ENCODE measurements around the gene REV1. TPM values are rescaled to one million over a fixed set of nuclear protein-coding genes. Genes with fewer than 3 reads are reported as not detected.

Gene REV1
- total RNA-seq, 2 experiments from 2014 or later = 37.7 to 41.8 TPM

DNA sequence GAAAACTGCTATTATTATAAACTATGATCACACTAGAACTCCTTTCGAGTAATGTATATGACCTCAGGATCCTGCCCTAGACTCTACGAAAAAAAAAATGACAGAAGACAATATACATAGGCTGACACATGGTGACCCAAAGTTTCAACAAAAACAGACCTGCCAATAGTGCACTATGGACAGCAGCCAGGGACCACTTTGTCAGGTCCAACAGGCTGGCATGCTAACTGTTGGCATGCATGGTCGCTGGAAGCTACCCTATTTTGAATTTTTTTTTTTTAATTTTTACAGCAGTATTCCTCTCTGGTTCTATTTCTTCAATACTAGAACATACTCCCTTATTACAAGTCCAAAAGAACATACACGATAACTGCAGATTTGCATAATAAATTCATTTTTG is 38.1 kb downstream of the REV1 start:
- H3K27me3 Mint-ChIP-seq = no peaks in the 10 kb centered on the region
- H3K27ac Mint-ChIP-seq = no peak overlapping the region
- CTCF ChIA-PET = interaction anchor here (1.2 kb wide), 1 partner anchor 10 kb away, joined by 3 read pairs; no protein-coding TSS in a partner anchor
- no peak overlapping the region for H3K4me3 Mint-ChIP-seq
- no peaks in the 10 kb centered on the region for H3K9me3 Mint-ChIP-seq (ENCODE audit: low read depth)
- peaks cover 47% of the 10 kb centered on the region for H3K36me3 Mint-ChIP-seq
- DNase-seq (no peak), ATAC-seq (no peak)
- peaks cover 10% of the 10 kb centered on the region for H3K4me1 Mint-ChIP-seq

DNA sequence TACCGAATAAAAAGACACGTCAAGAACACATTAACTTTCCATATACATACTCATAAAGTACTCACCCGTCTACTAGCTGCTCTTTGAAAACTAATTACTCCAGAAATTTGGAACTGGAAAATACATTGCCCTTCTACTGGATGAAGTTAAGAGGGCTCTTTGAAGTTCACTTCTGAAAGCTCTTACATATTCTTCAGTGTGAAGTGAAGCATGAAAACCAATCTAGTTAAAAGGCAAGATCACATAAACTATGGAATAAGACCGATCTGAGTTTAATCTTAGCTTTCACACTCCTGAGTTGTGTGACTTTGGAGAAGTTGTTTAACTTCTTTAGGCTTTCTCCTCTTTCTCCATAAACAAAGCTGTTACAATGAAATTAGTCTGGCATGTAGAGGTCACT is 38.5 kb downstream of the REV1 start:
- Mint-ChIP-seq H3K36me3 (peaks cover 48% of the 10 kb centered on the region), H3K27me3 (no peaks in the 10 kb centered on the region), H3K27ac (no peak overlapping the region), H3K4me1 (peaks cover 10% of the 10 kb centered on the region), H3K4me3 (no peak overlapping the region), H3K9me3 (ENCODE audit: low read depth) (no peaks in the 10 kb centered on the region)
- no peak for ATAC-seq
- no peak for DNase-seq
- CTCF ChIA-PET = interaction anchor here (0.8 to 1.2 kb wide), 2 partner anchors 9 to 12 kb away, joined by 3 read pairs; no protein-coding TSS in a partner anchor

DNA sequence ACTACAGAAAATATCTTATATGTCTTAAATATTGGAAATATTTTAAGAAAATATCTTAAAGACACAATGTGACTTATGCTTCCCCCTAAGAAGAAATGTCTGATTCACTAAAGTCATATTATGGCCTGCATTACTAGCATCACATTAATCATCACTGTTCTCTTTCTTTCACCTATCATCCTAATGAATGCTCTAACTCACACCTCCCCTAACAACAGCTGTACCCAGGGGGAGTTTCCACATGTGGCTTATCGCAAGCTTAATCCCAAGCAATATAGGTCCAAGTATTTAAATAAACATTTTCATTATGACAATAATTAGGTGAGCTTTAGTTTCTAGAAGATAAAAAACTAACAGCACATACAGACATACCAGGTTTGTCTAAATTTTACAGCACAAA is 39.6 kb downstream of the REV1 start:
- Mint-ChIP-seq H3K36me3 (peaks cover 41% of the 10 kb centered on the region), H3K9me3 (ENCODE audit: low read depth) (no peaks in the 10 kb centered on the region), H3K27ac (no peak overlapping the region), H3K4me3 (no peak overlapping the region), H3K4me1 (peaks cover 7% of the 10 kb centered on the region), H3K27me3 (no peaks in the 10 kb centered on the region)
- ATAC-seq = no peak
- no peak for DNase-seq
- CTCF ChIA-PET = no interaction called here

DNA sequence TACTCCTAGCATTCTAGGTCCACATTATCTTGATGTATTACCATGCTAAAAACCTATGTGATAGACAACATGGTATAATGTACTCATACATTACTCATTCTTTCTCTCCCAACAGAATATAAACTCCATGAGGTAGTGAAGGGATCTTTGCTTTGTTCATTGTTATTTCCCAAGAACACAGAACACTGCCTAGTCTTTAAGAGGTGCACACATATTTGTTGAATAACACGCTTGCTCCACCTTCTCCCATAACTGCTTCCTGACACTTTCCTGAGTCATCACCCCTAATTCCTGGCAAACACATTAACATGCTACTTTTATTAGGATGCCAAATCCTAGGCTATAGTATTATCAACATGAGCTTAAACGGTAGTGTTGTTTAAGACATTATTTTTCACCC is 41.3 kb downstream of the REV1 start:
- ATAC-seq (no peak), DNase-seq (no peak)
- no peak overlapping the region for H3K27ac Mint-ChIP-seq
- H3K4me3 Mint-ChIP-seq = no peak overlapping the region
- H3K4me1 Mint-ChIP-seq = peaks cover 11% of the 10 kb centered on the region
- peaks cover 34% of the 10 kb centered on the region for H3K36me3 Mint-ChIP-seq
- CTCF ChIA-PET = no interaction called here
- no peaks in the 10 kb centered on the region for H3K9me3 Mint-ChIP-seq (ENCODE audit: low read depth)
- no peaks in the 10 kb centered on the region for H3K27me3 Mint-ChIP-seq

DNA sequence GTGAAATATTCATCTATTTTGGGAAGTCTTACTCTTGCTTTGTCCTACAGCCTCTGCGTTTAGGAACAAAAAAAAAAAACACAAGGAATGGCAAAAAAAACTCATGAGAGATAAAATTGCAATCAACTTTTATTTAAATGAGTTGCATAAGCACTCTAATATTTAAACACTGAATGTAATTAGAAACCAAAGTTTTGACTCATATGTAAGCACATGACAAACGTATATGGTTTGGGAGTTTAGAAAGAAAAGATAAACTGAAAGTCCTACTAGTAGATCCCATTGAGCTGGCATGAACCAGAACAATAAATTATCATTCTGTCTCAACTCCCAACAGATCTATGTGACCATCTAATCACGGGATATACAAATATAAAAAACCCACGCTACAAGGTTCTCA is 44.8 kb downstream of the REV1 start:
- no peaks in the 10 kb centered on the region for H3K27me3 Mint-ChIP-seq
- ATAC-seq (no peak), DNase-seq (no peak)
- no peak overlapping the region for H3K27ac Mint-ChIP-seq
- CTCF ChIA-PET = no interaction called here
- peaks cover 11% of the 10 kb centered on the region for H3K4me1 Mint-ChIP-seq
- no peaks in the 10 kb centered on the region for H3K9me3 Mint-ChIP-seq (ENCODE audit: low read depth)
- H3K4me3 Mint-ChIP-seq = no peak overlapping the region
- H3K36me3 Mint-ChIP-seq = peaks cover 18% of the 10 kb centered on the region

DNA sequence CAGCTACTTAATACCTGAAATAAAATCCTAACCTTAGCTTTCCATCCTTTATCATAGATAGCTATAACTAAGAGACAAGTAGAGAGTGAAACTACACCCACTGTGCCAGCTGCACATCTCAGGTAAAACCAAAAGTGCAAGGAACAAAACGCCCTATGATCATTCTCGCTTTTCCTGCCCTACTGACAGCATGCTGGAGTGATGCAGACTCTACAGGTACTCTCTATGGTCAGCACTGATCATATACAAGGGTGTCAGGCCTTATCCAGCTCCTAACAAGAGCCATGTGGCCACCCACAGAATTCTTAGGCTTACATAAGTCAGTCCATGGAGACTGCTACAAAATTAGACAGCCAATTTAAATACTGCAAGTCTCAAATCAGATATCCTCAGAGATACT is 45.6 kb downstream of the REV1 start:
- CTCF ChIA-PET = no interaction called here
- no peak overlapping the region for H3K27ac Mint-ChIP-seq
- no peak for ATAC-seq

DNA sequence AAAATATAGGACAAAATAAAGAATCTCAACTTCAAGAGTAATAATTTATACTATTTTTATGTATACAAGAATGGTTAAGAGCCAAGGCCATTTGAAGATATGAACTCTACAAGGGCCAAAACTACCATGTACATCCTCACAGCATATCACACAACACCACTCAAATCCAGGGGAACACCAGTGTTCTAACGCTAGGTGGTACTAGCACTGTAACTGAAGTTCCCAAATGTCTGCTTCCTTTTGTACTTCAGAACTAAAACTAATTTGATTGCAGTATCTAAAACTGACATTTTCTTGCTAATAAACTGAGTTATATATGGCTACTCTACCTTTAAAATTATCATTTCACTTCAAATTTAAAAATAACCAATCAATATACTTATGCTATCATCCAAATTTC is 47.0 kb downstream of the REV1 start:
- Mint-ChIP-seq H3K4me1 (peaks cover 13% of the 10 kb centered on the region), H3K4me3 (no peak overlapping the region), H3K27ac (no peak overlapping the region), H3K9me3 (ENCODE audit: low read depth) (no peaks in the 10 kb centered on the region), H3K36me3 (peaks cover 15% of the 10 kb centered on the region), H3K27me3 (no peaks in the 10 kb centered on the region)
- CTCF ChIA-PET = interaction anchor here (1.2 kb wide), 1 partner anchor 47 kb away, joined by 3 read pairs; the partner anchor contains the start of gene REV1
- ATAC-seq (no peak), DNase-seq (no peak)

More for the DNA sequence above, 45.6 kb downstream of the REV1 start:
- H3K36me3 Mint-ChIP-seq = peaks cover 17% of the 10 kb centered on the region
- no peaks in the 10 kb centered on the region for H3K9me3 Mint-ChIP-seq (ENCODE audit: low read depth)
- H3K4me1 Mint-ChIP-seq = peaks cover 13% of the 10 kb centered on the region
- no peaks in the 10 kb centered on the region for H3K27me3 Mint-ChIP-seq
- no peak for DNase-seq
- H3K4me3 Mint-ChIP-seq = no peak overlapping the region

DNA sequence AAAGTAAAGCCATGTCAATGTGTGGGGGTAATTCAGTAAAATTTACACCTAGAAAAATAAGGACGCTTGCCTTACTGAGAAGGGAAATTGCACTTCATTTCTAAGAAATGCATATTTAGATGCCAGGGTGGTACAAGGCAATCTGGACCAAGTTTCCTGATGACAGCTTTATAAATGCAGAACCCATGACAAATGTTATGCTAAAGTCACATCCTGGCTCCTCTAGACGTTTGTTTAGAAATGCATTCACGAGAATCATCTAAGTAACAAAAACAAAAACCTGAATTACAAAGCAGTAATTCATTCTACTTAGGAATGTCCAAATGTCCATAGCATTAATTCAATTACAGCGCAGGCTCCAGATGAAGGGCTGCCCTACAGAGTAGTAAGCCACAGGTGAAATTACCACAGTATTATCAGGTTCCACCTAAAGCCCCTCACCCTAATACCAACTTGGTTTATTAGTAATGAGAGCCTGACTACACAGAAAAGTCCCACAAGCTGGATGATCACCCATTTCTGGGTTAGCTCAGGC is 49.8 kb downstream of the REV1 start:
- CTCF ChIA-PET = interaction anchor here (1.2 kb wide), 1 partner anchor 50 kb away, joined by 3 read pairs; the partner anchor contains the start of gene REV1
- ATAC-seq = no peak

DNA sequence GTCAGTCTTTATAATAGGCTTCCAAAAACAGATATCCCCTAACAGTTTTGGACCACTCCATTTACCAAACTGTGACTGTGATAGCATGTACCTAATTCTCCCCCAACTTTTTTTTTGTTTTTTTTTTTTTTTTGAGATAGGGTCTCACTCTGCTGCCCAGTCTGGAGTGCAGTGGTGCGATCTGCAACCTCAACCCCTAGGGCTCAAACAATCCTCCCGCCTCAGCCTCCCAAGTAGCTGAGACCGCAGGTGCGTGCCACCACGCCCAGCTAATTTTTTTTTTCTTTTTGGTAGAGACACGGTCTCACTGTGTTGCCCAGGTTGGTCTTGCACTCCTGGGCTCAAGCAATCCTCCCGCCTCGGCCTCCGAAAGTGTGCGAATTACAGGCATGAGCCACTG is 52.9 kb downstream of the REV1 start:
- Mint-ChIP-seq H3K9me3 (ENCODE audit: low read depth) (no peaks in the 10 kb centered on the region), H3K27ac (no peak overlapping the region), H3K4me3 (no peak overlapping the region), H3K27me3 (no peaks in the 10 kb centered on the region), H3K36me3 (peaks cover 12% of the 10 kb centered on the region), H3K4me1 (peaks cover 14% of the 10 kb centered on the region)
- no peak for ATAC-seq
- no peak for DNase-seq
- CTCF ChIA-PET = no interaction called here

More for the DNA sequence above, 49.8 kb downstream of the REV1 start:
- no peak overlapping the region for H3K27ac Mint-ChIP-seq
- no peak overlapping the region for H3K4me3 Mint-ChIP-seq
- H3K36me3 Mint-ChIP-seq = peaks cover 9% of the 10 kb centered on the region
- H3K27me3 Mint-ChIP-seq = no peaks in the 10 kb centered on the region
- peaks cover 10% of the 10 kb centered on the region for H3K4me1 Mint-ChIP-seq
- DNase-seq = no peak
- no peaks in the 10 kb centered on the region for H3K9me3 Mint-ChIP-seq (ENCODE audit: low read depth)

DNA sequence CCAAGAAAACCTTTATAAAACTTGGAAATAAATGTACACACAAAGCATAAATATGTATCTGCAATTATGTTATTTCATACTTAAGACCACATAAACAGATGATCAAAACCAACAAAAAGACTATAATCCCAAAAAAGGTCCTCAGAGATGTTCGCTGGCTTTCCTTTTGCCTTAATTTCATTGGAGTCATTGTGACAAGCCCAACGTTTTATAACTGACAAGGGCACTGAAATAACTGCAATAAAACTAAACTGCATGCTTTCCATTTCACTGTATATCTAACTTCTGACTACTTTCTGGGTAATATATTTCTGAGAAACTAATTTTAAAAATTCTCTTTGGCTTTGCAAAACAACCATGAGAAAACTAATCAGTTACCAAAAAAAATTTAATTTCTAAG is 56.5 kb downstream of the REV1 start:
- Mint-ChIP-seq H3K36me3 (peaks cover 20% of the 10 kb centered on the region), H3K27me3 (no peaks in the 10 kb centered on the region), H3K9me3 (ENCODE audit: low read depth) (no peaks in the 10 kb centered on the region), H3K27ac (peak overlapping the region; percentile 11), H3K4me1 (peaks cover 22% of the 10 kb centered on the region), H3K4me3 (no peak overlapping the region)
- ATAC-seq (no peak), DNase-seq (no peak)
- CTCF ChIA-PET = interaction anchor here (0.9 kb wide), 1 partner anchor 57 kb away, joined by 3 read pairs; the partner anchor contains the start of gene REV1

DNA sequence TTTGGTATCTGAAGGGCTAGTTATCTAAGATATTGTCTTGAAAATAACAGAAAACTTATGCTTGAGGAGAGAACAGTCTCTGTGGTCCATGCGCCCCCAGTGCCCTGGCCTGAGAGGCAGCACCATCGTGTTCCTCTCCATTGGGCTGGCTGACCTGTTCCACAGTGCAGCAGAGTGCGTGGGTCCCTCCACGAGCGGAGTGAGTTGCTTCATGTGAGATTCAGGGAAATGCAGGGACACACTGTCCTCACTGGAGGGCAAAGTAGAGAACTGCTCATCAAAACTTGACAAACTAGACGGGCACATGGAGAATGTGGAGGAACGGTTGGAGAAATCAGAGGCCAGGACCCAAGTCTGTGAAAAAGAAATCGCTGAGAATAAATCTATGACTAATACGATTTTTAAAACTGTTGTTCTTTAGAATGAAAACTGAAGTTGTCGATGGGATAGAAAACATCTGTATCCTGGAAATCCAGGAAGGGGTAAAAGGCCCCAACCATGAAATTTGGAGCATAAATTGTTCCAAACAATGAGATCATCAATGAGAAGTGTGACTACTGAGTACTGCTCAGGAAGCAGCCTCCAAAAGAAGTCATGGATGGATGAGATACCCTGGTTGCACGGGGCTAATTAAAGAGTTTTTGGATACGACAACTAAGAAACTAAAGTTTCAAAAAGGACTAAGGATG is 58.1 kb downstream of the REV1 start:
- DNase-seq (no peak), ATAC-seq (no peak)
- H3K27ac Mint-ChIP-seq = no peak overlapping the region
- no peaks in the 10 kb centered on the region for H3K9me3 Mint-ChIP-seq (ENCODE audit: low read depth)
- peaks cover 22% of the 10 kb centered on the region for H3K4me1 Mint-ChIP-seq
- H3K27me3 Mint-ChIP-seq = no peaks in the 10 kb centered on the region
- no peak overlapping the region for H3K4me3 Mint-ChIP-seq
- CTCF ChIA-PET = no interaction called here
- peaks cover 28% of the 10 kb centered on the region for H3K36me3 Mint-ChIP-seq

DNA sequence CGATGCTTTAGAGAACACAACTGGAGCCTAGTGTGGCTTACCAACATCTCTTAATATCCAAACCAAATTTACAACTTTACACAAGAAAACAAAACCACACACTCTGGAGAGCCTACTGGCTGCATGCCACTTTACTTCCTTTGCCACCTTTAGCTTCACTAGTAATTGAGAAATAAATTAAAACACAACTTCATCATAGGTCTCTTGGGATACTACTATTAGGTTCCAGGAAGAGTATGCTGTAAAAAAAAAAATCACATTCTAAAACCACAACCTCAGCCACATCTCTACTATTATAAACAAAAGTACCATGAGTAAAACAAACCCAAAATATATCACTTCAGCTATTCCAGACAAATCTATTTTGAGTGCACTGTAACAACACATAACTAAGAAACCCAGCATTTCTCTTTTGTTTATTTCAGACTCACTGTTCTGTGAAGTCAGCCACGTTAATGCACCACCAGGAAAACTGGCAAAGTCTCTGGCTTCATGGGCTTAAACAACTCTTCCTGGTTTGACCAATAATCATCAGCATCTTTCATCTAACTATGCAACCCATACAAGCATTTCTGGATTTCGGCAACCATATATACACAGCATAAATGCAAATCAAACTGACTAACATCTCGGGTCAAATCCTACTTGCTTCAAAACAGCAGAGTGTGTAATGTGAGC is 59.1 kb downstream of the REV1 start:
- Mint-ChIP-seq H3K27ac (peak overlapping the region; percentile 60), H3K36me3 (peaks cover 28% of the 10 kb centered on the region), H3K4me1 (peaks cover 22% of the 10 kb centered on the region), H3K27me3 (no peaks in the 10 kb centered on the region), H3K4me3 (no peak overlapping the region), H3K9me3 (ENCODE audit: low read depth) (no peaks in the 10 kb centered on the region)
- DNase-seq (no peak), ATAC-seq (no peak)
- CTCF ChIA-PET = no interaction called here

DNA sequence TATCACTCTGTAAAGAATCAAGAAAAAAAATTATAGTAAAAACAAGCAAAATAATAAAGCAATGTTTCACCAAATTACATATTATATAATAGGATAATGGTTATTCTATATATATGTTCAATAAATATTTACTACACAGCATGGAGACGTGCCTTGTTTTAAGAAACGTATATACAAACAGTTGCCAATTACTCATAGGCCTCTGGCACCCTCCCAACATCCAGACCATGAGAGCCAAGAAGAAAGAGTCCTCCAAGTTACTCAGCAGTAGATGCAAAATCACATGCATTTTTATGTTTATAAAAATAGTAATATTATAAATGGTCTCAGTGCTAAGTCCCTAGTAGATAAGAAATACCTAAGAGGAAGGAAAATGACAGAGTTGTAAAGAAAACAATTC is 64.8 kb downstream of the REV1 start:
- DNase-seq (no peak), ATAC-seq (no peak)
- no peaks in the 10 kb centered on the region for H3K4me1 Mint-ChIP-seq
- H3K27ac Mint-ChIP-seq = no peak overlapping the region
- H3K36me3 Mint-ChIP-seq = peaks cover 24% of the 10 kb centered on the region
- CTCF ChIA-PET = no interaction called here
- H3K9me3 Mint-ChIP-seq (ENCODE audit: low read depth) = no peaks in the 10 kb centered on the region
- H3K4me3 Mint-ChIP-seq = no peak overlapping the region
- H3K27me3 Mint-ChIP-seq = no peaks in the 10 kb centered on the region

DNA sequence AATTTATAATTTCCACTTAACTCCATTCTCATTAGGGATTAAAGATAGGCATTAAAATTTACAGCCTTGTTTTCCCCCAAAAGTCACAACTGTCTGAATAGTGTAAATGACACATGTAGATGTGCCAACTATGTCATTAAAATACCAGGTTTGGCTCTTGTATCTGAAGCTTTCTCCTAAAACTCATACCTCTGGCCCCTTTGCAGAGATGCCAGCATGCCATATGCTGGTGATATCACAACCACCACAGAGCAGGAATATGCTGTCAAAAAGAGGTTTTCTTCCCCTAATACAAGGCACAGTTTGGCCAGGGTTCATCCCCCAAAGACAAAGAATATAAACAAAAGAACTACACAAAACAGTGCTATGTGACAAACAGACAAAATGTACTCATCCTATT is 65.4 kb downstream of the REV1 start:
- CTCF ChIA-PET = no interaction called here
- Mint-ChIP-seq H3K27ac (no peak overlapping the region), H3K4me1 (no peaks in the 10 kb centered on the region), H3K4me3 (no peak overlapping the region), H3K27me3 (no peaks in the 10 kb centered on the region), H3K9me3 (ENCODE audit: low read depth) (no peaks in the 10 kb centered on the region), H3K36me3 (peaks cover 28% of the 10 kb centered on the region)
- DNase-seq = no peak
- no peak for ATAC-seq
